Lower leg skin (tissue), 4 donors: ENCODE measurements around the gene PCDHGA1. TPM values are rescaled to one million over a fixed set of nuclear protein-coding genes. Genes with fewer than 3 reads are reported as not detected.

ENCODE experiments used
- DNase-seq, 2 donors: peaks; one replicate each; pipeline ENCODE4 v3.0.0-alpha.2; 2019; ENCODE audit warnings: low spot score in 2 of 2
- H3K4me3 ChIP-seq: fragments of 200-600 bp; sonication (generic); 2 replicates; pipeline ENCODE4 v1.5.1; 2017; ENCODE audit warnings: mild to moderate bottlenecking, low read depth; ENCODE audit not compliant: poor library complexity, severe bottlenecking
- CTCF ChIP-seq, 3 donors: fragments of 450-650 bp; IDR thresholded peaks; one replicate each; pipeline ENCODE4 v1.5.1; 2016; ENCODE audit warnings: antibody characterized with exemption in 3 of 3, mild to moderate bottlenecking in 3 of 3, moderate library complexity in 2 of 3
- POLR2A ChIP-seq, 2 donors: fragments of 450-650 bp; IDR thresholded peaks; one replicate each; pipeline ENCODE4 v1.6.1; 2016 to 2017; ENCODE audit warnings: antibody characterized with exemption in 2 of 2, mild to moderate bottlenecking in 1 of 2, moderate library complexity in 1 of 2
- WGBS, 2 donors: methylation state at CpG; one replicate each; pipeline ENCODE4 v1.1.5; 2018; 5-methylcytosine and 5-hydroxymethylcytosine counted together
- intact Hi-C: fragments of 100-400 bp; cut with DNase I; formaldehyde crosslinking; loops from one replicate; pipeline ENCODE4 v1.15.0; 2023; ENCODE audit warnings: low total_unique reads
- total RNA-seq, 4 donors: library from RNA; depleted of rRNA; stranded (reverse); fragments of >200 nt; gene quantifications; one replicate each; pipeline ENCODE4 v1.1.0, GENCODE V29; 2016

Gene PCDHGA1
- total RNA-seq, 4 donors from 2014 or later = 0.52 to 0.54 (median 0.53) TPM; not detected in 1

- TF ChIP-seq CTCF (IDR thresholded peaks at IDR 0.05) (no peak), POLR2A (IDR thresholded peaks at IDR 0.05) (no peak)
- 36 to 39% methylated on average over 11 of the region's 11 CpGs for WGBS, 2 donors
- intact Hi-C loops = no loop called here
- DNase-seq = peak in 1 of 2 donors; percentile 40
- no peak overlapping the region for H3K4me3 ChIP-seq
Measured at GRCh38 chr5:141528291-141528984, 198.1 kb downstream of the PCDHGA1 start.

GRCh38 chr5:141529002-141529401 lies 198.7 kb downstream of the PCDHGA1 start:
- intact Hi-C loops = no loop called here
- WGBS, 2 donors = 36 to 57% methylated on average over 5 of the region's 5 CpGs

GRCh38 chr5:141529873-141530272 lies 199.6 kb downstream of the PCDHGA1 start:
- no peak overlapping the region for H3K4me3 ChIP-seq
- 95 to 96% methylated on average over 7 of the region's 7 CpGs for WGBS, 2 donors
- no peak for TF ChIP-seq CTCF (IDR thresholded peaks at IDR 0.05)
- intact Hi-C loops = no loop called here
- DNase-seq = peak in 1 of 2 donors; percentile 13

More at GRCh38 chr5:141529002-141529401, 198.7 kb downstream of the PCDHGA1 start:
- H3K4me3 ChIP-seq = no peak overlapping the region
- peak in 1 of 2 donors; percentile 32 for DNase-seq
- no peak for TF ChIP-seq POLR2A (IDR thresholded peaks at IDR 0.05)
- no peak for TF ChIP-seq CTCF (IDR thresholded peaks at IDR 0.05)

GRCh38 chr5:141532726-141533125 lies 202.4 kb downstream of the PCDHGA1 start:
- intact Hi-C loops = no loop called here
- DNase-seq = no peak
- WGBS, 2 donors = 98 to 100% methylated on average over 1 of the region's 1 CpG
- H3K4me3 ChIP-seq = no peak overlapping the region
- TF ChIP-seq POLR2A (IDR thresholded peaks at IDR 0.05) (no peak), CTCF (IDR thresholded peaks at IDR 0.05) (no peak)

GRCh38 chr5:141533897-141534296 lies 203.6 kb downstream of the PCDHGA1 start:
- WGBS, 2 donors = 95 to 100% methylated on average over 1 of the region's 1 CpG
- intact Hi-C loops = no loop called here
- no peak for TF ChIP-seq POLR2A (IDR thresholded peaks at IDR 0.05)
- no peak for TF ChIP-seq CTCF (IDR thresholded peaks at IDR 0.05)
- no peak overlapping the region for H3K4me3 ChIP-seq
- DNase-seq = no peak
